ENCODE results near the gene GSK3B.

The GSK3B gene

GRCh38 chr3:120101624-120102023 is 7.4 kb upstream of the GSK3B start:
- intact Hi-C loops (cut with DNase I) = no loop called here

GRCh38 chr3:120100711-120101110 is 6.5 kb upstream of the GSK3B start:
- intact Hi-C loops (cut with DNase I) = no loop called here
- DNase-seq = no peak

More at GRCh38 chr3:120101624-120102023, 7.4 kb upstream of the GSK3B start:
- no peak for DNase-seq

- DNase-seq = no peak
- intact Hi-C loops (cut with DNase I) = loop anchor here (10.0 kb wide), 1 partner anchor 634 kb away; the partner anchor contains the start of genes POGLUT1 and TMEM39A
These were observed 4.5 kb upstream of the GSK3B start for GRCh38 chr3:120098710-120099109.

- intact Hi-C loops (cut with DNase I) = loop anchor here (2.0 to 10.0 kb wide), 2 partner anchors 253 to 631 kb away; partner anchors contain the start of genes LRRC58, POGLUT1 and TMEM39A
- DNase-seq = no peak
These were observed 1.8 kb upstream of the GSK3B start for GRCh38 chr3:120095979-120096426.

GRCh38 chr3:120095226-120095978 is 1.2 kb upstream of the GSK3B start:
- peak; percentile 54 to 88 (median 75) for DNase-seq
- intact Hi-C loops (cut with DNase I) = loop anchor here (2.0 to 10.0 kb wide), 2 partner anchors 253 to 631 kb away; partner anchors contain the start of genes LRRC58, POGLUT1 and TMEM39A

GRCh38 chr3:120094776-120095225 is 554 bp upstream of the GSK3B start:
- peak in 39 of 42 donors; percentile 94 to 100 (median 99) for DNase-seq
- intact Hi-C loops (cut with DNase I) = loop anchor here (2.0 to 10.0 kb wide), 2 partner anchors 254 to 630 kb away; partner anchors contain the start of genes LRRC58, POGLUT1 and TMEM39A

GRCh38 chr3:120093119-120093910 is 932 bp downstream of the GSK3B start:
- DNase-seq = peak in 30 of 42 donors; percentile 9 to 63 (median 27)
- intact Hi-C loops (cut with DNase I) = loop anchor here (10.0 kb wide), 1 partner anchor 629 kb away; the partner anchor contains the start of genes POGLUT1 and TMEM39A

- intact Hi-C loops (cut with DNase I) = loop anchor here (10.0 kb wide), 1 partner anchor 628 kb away; the partner anchor contains the start of genes POGLUT1 and TMEM39A
- DNase-seq = no peak
These were observed 1.8 kb downstream of the GSK3B start for GRCh38 chr3:120092474-120092873.

- no peak for DNase-seq
These were observed 3.8 kb downstream of the GSK3B start for GRCh38 chr3:120090422-120090821.

GRCh38 chr3:120089089-120089488 is 5.2 kb downstream of the GSK3B start:
- intact Hi-C loops (cut with DNase I) = no loop called here
- no peak for DNase-seq

More at GRCh38 chr3:120090422-120090821, 3.8 kb downstream of the GSK3B start:
- intact Hi-C loops (cut with DNase I) = loop anchor here (10.0 kb wide), 1 partner anchor 626 kb away; the partner anchor contains the start of genes POGLUT1 and TMEM39A

- no peak for DNase-seq
- intact Hi-C loops (cut with DNase I) = no loop called here
These were observed 5.6 kb downstream of the GSK3B start for GRCh38 chr3:120088622-120089021.

- no peak for DNase-seq
- intact Hi-C loops (cut with DNase I) = no loop called here
These were observed 12.5 kb downstream of the GSK3B start for GRCh38 chr3:120081719-120082118.

GRCh38 chr3:120080836-120081235 is 13.4 kb downstream of the GSK3B start:
- intact Hi-C loops (cut with DNase I) = no loop called here
- no peak for DNase-seq

- intact Hi-C loops (cut with DNase I) = no loop called here
- no peak for DNase-seq
These were observed 16.5 kb downstream of the GSK3B start for GRCh38 chr3:120077731-120078130.

GRCh38 chr3:120072867-120073525 is 21.3 kb downstream of the GSK3B start:
- no peak for DNase-seq
- intact Hi-C loops (cut with DNase I) = no loop called here

- intact Hi-C loops (cut with DNase I) = no loop called here
These were observed 23.0 kb downstream of the GSK3B start for GRCh38 chr3:120071259-120071658.

GRCh38 chr3:120070263-120070981 is 23.8 kb downstream of the GSK3B start:
- no peak for DNase-seq

More at GRCh38 chr3:120071259-120071658, 23.0 kb downstream of the GSK3B start:
- DNase-seq = no peak

GRCh38 chr3:120067083-120067482 is 27.2 kb downstream of the GSK3B start:
- no peak for DNase-seq
- intact Hi-C loops (cut with DNase I) = no loop called here

More at GRCh38 chr3:120070263-120070981, 23.8 kb downstream of the GSK3B start:
- intact Hi-C loops (cut with DNase I) = no loop called here
